Endothelial cell of umbilical vein (primary cell): ENCODE data around the gene ARPIN. TPM values are rescaled to one million over a fixed set of nuclear protein-coding genes. Genes with fewer than 3 reads are reported as not detected.

Source experiments
- Bru-seq: library from RNA; stranded (reverse); fragments of 400-500 nt; gene quantifications from one replicate; lab custom pipeline; 2021; lab: Mats Ljungman, UMichigan
- BruChase-seq, 2 experiments: library from RNA; stranded (reverse); fragments of 400-500 nt; gene quantifications; one replicate each; lab custom pipeline; 2021; lab: Mats Ljungman, UMichigan
- BruUV-seq: library from RNA; stranded (reverse); fragments of 400-500 nt; replicated peaks from 2 replicates; lab custom pipeline; 2021; lab: Mats Ljungman, UMichigan
- CTCF ChIA-PET: fragments of 300-600, 350-600 bp; sonication (Branson Sonifier 250); formaldehyde crosslinking; loops from one replicate; lab custom pipeline; 2021; ENCODE audit warnings: antibody characterized with exemption, inconsistent platforms; lab: Charles Lee
- POLR2A ChIA-PET: fragments of 300-600, 350-600 bp; sonication (Branson Sonifier 250); formaldehyde crosslinking; loops from one replicate; lab custom pipeline; 2021; ENCODE audit warnings: antibody characterized with exemption, inconsistent platforms; lab: Charles Lee
- DNase-seq: peaks from one replicate; pipeline ENCODE4 v3.0.0-alpha.2; 2011; ENCODE audit warnings: low read depth, low spot score
- FAIRE-seq: peaks from 2 replicates; lab custom pipeline; 2011; peaks lifted over from hg19 to GRCh38; lab: Jason Lieb, UNC
- H2AFZ ChIP-seq: 2 replicates; pipeline ENCODE4 v1.6.0; 2012; ENCODE audit warnings: low read depth, low read length, control low read depth, inconsistent platforms
- H3K27ac ChIP-seq: 2 replicates; pipeline ENCODE4 v1.5.1; 2011; ENCODE audit warnings: low read depth, mild to moderate bottlenecking, control low read depth, low read length, moderate library complexity; ENCODE audit not compliant: insufficient read depth
- H3K27me3 ChIP-seq, 2 experiments: 2 replicates each; pipeline versions ENCODE4 v1.6.0 to v1.6.1; 2011; ENCODE audit warnings: low read length in 2 of 2, mixed read lengths in 1 of 2; ENCODE audit not compliant: control insufficient read depth in 2 of 2, insufficient read depth in 2 of 2
- H3K36me3 ChIP-seq, 2 experiments: 2 replicates in 1 of 2; 3 replicates in 1 of 2; pipeline ENCODE4 v1.5.1; 2011; ENCODE audit warnings: low read length in 2 of 2, mild to moderate bottlenecking in 1 of 2, moderate library complexity in 1 of 2; ENCODE audit not compliant: control insufficient read depth in 2 of 2, insufficient read depth in 2 of 2; ENCODE audit errors: extremely low read depth in 1 of 2
- H3K4me1 ChIP-seq: 3 replicates; pipeline ENCODE4 v1.5.1; 2011; ENCODE audit warnings: mild to moderate bottlenecking, low read length; ENCODE audit not compliant: control insufficient read depth, insufficient read depth; ENCODE audit errors: extremely low read depth
- H3K4me2 ChIP-seq: 2 replicates; pipeline ENCODE4 v1.6.1; 2011; ENCODE audit warnings: low read length, control low read depth, mixed read lengths; ENCODE audit not compliant: insufficient read depth
- H3K4me3 ChIP-seq, 3 experiments: fragments of 200-600 bp in 1 of 3; sonication (generic), shearing (Covaris generic) in 1 of 3; replicated peaks in 1 of 3; 2 replicates each; pipeline ENCODE4 v1.5.1; 2011 to 2016; ENCODE audit warnings: control low read depth in 3 of 3, low read length in 3 of 3, mild to moderate bottlenecking in 2 of 3, inconsistent platforms in 1 of 3, low read depth in 1 of 3, moderate library complexity in 1 of 3; ENCODE audit not compliant: insufficient read depth in 1 of 3
- H3K79me2 ChIP-seq: 2 replicates; pipeline ENCODE4 v1.6.0; 2012; ENCODE audit warnings: low read length, inconsistent platforms; ENCODE audit not compliant: control insufficient read depth, insufficient read depth
- H3K9ac ChIP-seq: replicated peaks from 2 replicates; pipeline ENCODE3; 2011; ENCODE audit warnings: low read length, control low read depth; ENCODE audit not compliant: insufficient read depth; ENCODE audit errors: extremely low read depth
- H3K9me1 ChIP-seq: replicated peaks from 3 replicates; pipeline ENCODE4 v1.6.0; 2011; ENCODE audit warnings: mild to moderate bottlenecking, low read length; ENCODE audit not compliant: control insufficient read depth, insufficient read depth; ENCODE audit errors: extremely low read depth
- H3K9me3 ChIP-seq: replicated peaks from 2 replicates; pipeline ENCODE4 v1.5.1; 2012; ENCODE audit warnings: low read length, inconsistent platforms; ENCODE audit not compliant: control insufficient read depth, insufficient read depth
- H4K20me1 ChIP-seq: replicated peaks from 2 replicates; pipeline ENCODE3; 2011; ENCODE audit warnings: mild to moderate bottlenecking, low read length; ENCODE audit not compliant: control insufficient read depth, insufficient read depth; ENCODE audit errors: extremely low read depth
- FOS ChIP-seq: IDR thresholded peaks from 2 replicates; pipeline ENCODE4 v1.6.1; 2011; ENCODE audit warnings: mild to moderate bottlenecking, low read length, moderate library complexity, borderline replicate concordance; ENCODE audit not compliant: insufficient read depth
- POLR2A ChIP-seq: IDR thresholded peaks from 2 replicates; pipeline ENCODE4 v1.6.1; 2012; ENCODE audit warnings: low read depth, mild to moderate bottlenecking, control low read depth, low read length
- POLR2AphosphoS5 ChIP-seq: IDR thresholded peaks from 2 replicates; pipeline ENCODE4 v1.6.1; 2012; ENCODE audit warnings: low read depth, mild to moderate bottlenecking, control low read depth, low read length, moderate library complexity; ENCODE audit not compliant: insufficient read depth
- dilution Hi-C: fragments of 300-500 bp; cut with MboI; formaldehyde crosslinking; loops from one replicate; pipeline ENCODE4 v1.15.0; 2019; ENCODE audit warnings: low sequenced_read_pairs; ENCODE audit not compliant: extremely low pct_ligation_motif_present
- intact Hi-C: fragments of 100-400 bp; cut with micrococcal nuclease; formaldehyde crosslinking; loops from one replicate; pipeline ENCODE4 v1.10.0; 2022
- long read RNA-seq: library from polyadenylated mRNA; stranded (forward); transcript quantifications from one replicate; pipeline ENCODE4 v2.0.0, GENCODE V29; 2021
- polyA minus RNA-seq, 3 experiments: library from RNA; depleted of rRNA, polyadenylated mRNA; stranded (reverse); fragments of >200 nt; gene quantifications; 1 replicate in 1 of 3; 2 replicates in 2 of 3; pipeline ENCODE4 v1.2.3, GENCODE V29; 2011
- polyA plus RNA-seq, 4 experiments: library from polyadenylated mRNA; depleted of rRNA in 3 of 4; stranded (reverse) in 3 of 4; unstranded in 1 of 4; fragments of >200 nt; gene quantifications; 2 replicates each; pipeline versions ENCODE4 v1.2.1 to v1.2.3, GENCODE V29; 2011 to 2012; ENCODE audit warnings: missing spikeins in 1 of 4
- total RNA-seq: library from RNA; stranded (reverse); gene quantifications from 2 replicates; pipeline ENCODE4 v1.2.3, GENCODE V29; 2021

Gene ARPIN
- total RNA-seq = 18.7 and 23.3 TPM in 2 replicates
- polyA plus RNA-seq = 9.0 and 13.0 TPM in 2 replicates
- 13.3 and 13.5 TPM in 2 replicates for polyA plus RNA-seq (2011; cell fraction: cytosol; rRNA removed)
- polyA plus RNA-seq (2011; cell fraction: nucleus; rRNA removed) = 14.0 and 19.6 TPM in 2 replicates
- polyA plus RNA-seq (2012) = 9.9 and 10.0 TPM in 2 replicates
- polyA minus RNA-seq = 13.6 and 14.4 TPM in 2 replicates
- polyA minus RNA-seq (2011; cell fraction: cytosol; rRNA and poly(A)+ RNA removed) = 6.5 TPM
- 6.2 and 10.0 TPM in 2 replicates for polyA minus RNA-seq (2011; cell fraction: nucleus; rRNA and poly(A)+ RNA removed)
- Bru-seq, nascent RNA = percentile 66 among the genes with signal in this experiment
- BruChase-seq, experiment 1, labeled RNA remaining after a 6-hour chase = percentile 81 among the genes with signal in this experiment
- BruChase-seq, experiment 2, labeled RNA remaining after a 2-hour chase = percentile 71 among the genes with signal in this experiment
- long read RNA-seq, full-length matches to known transcripts = 7 of 20 reads
- long read RNA-seq, partial matches to known transcripts = 1 of 20 reads
- long read RNA-seq, other reads (novel, unspliced or antisense) = 12 of 20 reads

GRCh38 chr15:89912674-89913396, at the start of gene ARPIN:
Gene ARPIN, minus strand, starts transcription at chr15:89912952. Its CDS starts 117 bp downstream, at chr15:89912835.
- Histone ChIP-seq H4K20me1 (no peaks in the 10 kb centered on the region), H3K9me1 (no peaks in the 10 kb centered on the region), H3K36me3 (peaks cover 0 to 5% of the 10 kb centered on the region in 2 experiments), H3K4me1 (peaks cover 11% of the 10 kb centered on the region), H3K9me3 (no peaks in the 10 kb centered on the region), H3K4me2 (peak within 1 kb of the TSS; percentile 78), H3K27ac (peak within 1 kb of the TSS; percentile 5), H3K79me2 (no peaks in the 10 kb centered on the region), H3K4me3 (peak within 1 kb of the TSS; percentile 61 to 84 (median 68)), H3K27me3 (no peaks in the 10 kb centered on the region), H3K9ac (peak within 1 kb of the TSS; percentile 75), H2AFZ (peak within 1 kb of the TSS; percentile 100)
- ChIA-PET CTCF (interaction anchor here (0.6 to 2.2 kb wide), 17 partner anchors 15 to 247 kb away, joined by 3 to 12 read pairs (median 4); partner anchors contain the start of genes AP3S2 and ZNF710), POLR2A (no interaction called here)
- TF ChIP-seq POLR2A (peak; percentile 41), FOS (no peak), POLR2AphosphoS5 (peak; percentile 54)
- intact Hi-C loops (loop anchor here (1.0 to 5.0 kb wide), 4 partner anchors 19 to 159 kb away; partner anchors contain the start of gene ZNF710), dilution Hi-C loops (no loop called here)
- no TSS peak for BruUV-seq
- DNase-seq = peak; percentile 38
- FAIRE-seq = peak; percentile 83
